Ovary (tissue), 9 donors: ENCODE data around the gene RGL3. TPM values are rescaled to one million over a fixed set of nuclear protein-coding genes. Genes with fewer than 3 reads are reported as not detected.
A peak's percentile ranks its signal among the peaks of the same experiment; 100 is the strongest.

ENCODE experiments used
- DNase-seq, 5 donors: peaks; one replicate each; pipeline ENCODE4 v3.0.0-alpha.2; 2019 to 2020
- H3K27ac ChIP-seq, 2 donors: fragments of 200-600 bp; one replicate each; pipeline versions ENCODE4 v1.5.1 to v1.8.0; 2019 to 2022
- H3K27me3 ChIP-seq: fragments of 200-600 bp; one replicate; pipeline ENCODE4 v1.8.0; 2022
- H3K36me3 ChIP-seq: fragments of 200-600 bp; sonication (generic); one replicate; pipeline ENCODE4 v1.5.1; 2019
- H3K4me1 ChIP-seq: one replicate; pipeline ENCODE4 v1.8.1; 2013; ENCODE audit warnings: mild to moderate bottlenecking, moderate library complexity; ENCODE audit not compliant: insufficient read depth
- H3K4me3 ChIP-seq: fragments of 200-600 bp; sonication (generic); one replicate; pipeline ENCODE4 v1.5.1; 2017
- H3K9me3 ChIP-seq, 2 donors: fragments of 200-600 bp in 1 of 2; sonication (generic) in 1 of 2; one replicate each; pipeline versions ENCODE4 v1.5.1 to v1.8.1; 2013 to 2019; ENCODE audit warnings: mild to moderate bottlenecking in 1 of 2, moderate library complexity in 1 of 2
- CTCF ChIP-seq, 3 donors: fragments of 450-650 bp in 2 of 3; fragments of 200-600 bp in 1 of 3; IDR thresholded peaks; one replicate each; pipeline versions ENCODE4 v1.5.1 to v1.8.0; 2016 to 2022; ENCODE audit warnings: antibody characterized with exemption in 3 of 3, mild to moderate bottlenecking in 1 of 3
- EP300 ChIP-seq: sonication (generic); formaldehyde crosslinking; IDR thresholded peaks from one replicate; pipeline ENCODE4 v1.6.1; 2017; ENCODE audit warnings: antibody characterized with exemption
- POLR2A ChIP-seq: fragments of 450-650 bp; IDR thresholded peaks from one replicate; pipeline ENCODE4 v1.6.1; 2017; ENCODE audit warnings: antibody characterized with exemption, mild to moderate bottlenecking, moderate library complexity
- WGBS, 3 donors: extraction: QIAGEN DNeasy Blood & Tissue Kit in 1 of 3; methylation state at CpG; one replicate each; pipeline versions ENCODE4 v1.1.5 to v1.1.7; 2013 to 2017; 5-methylcytosine and 5-hydroxymethylcytosine counted together
- intact Hi-C, 4 donors: fragments of 100-400 bp; cut with DNase I; formaldehyde crosslinking; loops; one replicate each; pipeline versions ENCODE4 v1.11.0 to v1.15.1; 2022 to 2023
- polyA plus RNA-seq, 2 donors: library from polyadenylated mRNA; stranded (reverse); fragments of 200-250 nt in 1 of 2; fragments of 350-450 nt in 1 of 2; fragmentation: Illumina TruSeq in 1 of 2; extraction: RNeasy Lipid Tissue Mini Kit (QIAGEN cat#74804) in 1 of 2; gene quantifications; one replicate each; pipeline ENCODE4 v1.2.3, GENCODE V29; 2013 to 2014
- total RNA-seq, 7 donors: library from RNA; depleted of rRNA in 2 of 7; stranded (reverse); fragments of >200 nt in 2 of 7; fragmentation: NEBNext Ultra II Directional in 3 of 7; extraction: Animal tissue kit (Norgen Biotek cat#: 25700) in 3 of 7; gene quantifications; one replicate each; pipeline versions ENCODE4 v1.1.0 to v1.2.4, GENCODE V29; 2016 to 2023
- donor health status: DM: no; HTN: no; CAD: no; lungs with moderate emphysema.
- donor health status: DM: no; HTN: no; CAD: no.
- donor health status: Bipolar disorder and iron deficiency.
- donor health status: DM: yes; HTN: yes; CAD: no.
- donor health status: DM: no; HTN: no; CAD: no.
- donor health status: DM: yes; HTN: yes; CAD: no.

The RGL3 gene
- total and polyA plus RNA-seq, 9 donors, result 2.2 to 28.0 (median 5.6) TPM

GRCh38 chr19:11446271-11446651 is 27.1 kb upstream of the RGL3 start:
- Histone ChIP-seq H3K4me3 (no peak overlapping the region), H3K27me3 (no peaks in the 10 kb centered on the region), H3K27ac (no peak overlapping the region), H3K9me3 (no peaks in the 10 kb centered on the region), H3K4me1 (no peaks in the 10 kb centered on the region), H3K36me3 (no peaks in the 10 kb centered on the region)
- 85 to 89% (median 87%) methylated on average over 10 to 14 of the region's 14 CpGs for WGBS, 3 donors
- no peak for DNase-seq
- TF ChIP-seq CTCF (IDR thresholded peaks at IDR 0.05) (no peak), POLR2A (no peak), EP300 (no peak)
- intact Hi-C loops, result loop anchor here in 2 of 4 donors (10.0 kb wide), 1 partner anchor 151 kb away; the partner anchor contains the start of gene TSPAN16 (in 2 of the 2)

- no peaks in the 10 kb centered on the region for H3K4me1 ChIP-seq
- DNase-seq, result no peak
- no peak overlapping the region for H3K4me3 ChIP-seq
- no peak overlapping the region for H3K27ac ChIP-seq
- H3K27me3 ChIP-seq, result no peaks in the 10 kb centered on the region
- 84 to 87% (median 85%) methylated on average over 13 of the region's 13 CpGs for WGBS, 3 donors
- no peak for TF ChIP-seq EP300
- TF ChIP-seq POLR2A, result no peak
- intact Hi-C loops, result loop anchor here in 2 of 4 donors (10.0 kb wide), 1 partner anchor 150 kb away; the partner anchor contains the start of gene TSPAN16 (in 2 of the 2)
- H3K36me3 ChIP-seq, result no peaks in the 10 kb centered on the region
- H3K9me3 ChIP-seq, result no peaks in the 10 kb centered on the region
Measured at GRCh38 chr19:11445141-11445540, 26.0 kb upstream of the RGL3 start.

GRCh38 chr19:11444059-11444458 is 24.9 kb upstream of the RGL3 start:
- H3K36me3 ChIP-seq, result no peaks in the 10 kb centered on the region
- no peaks in the 10 kb centered on the region for H3K9me3 ChIP-seq
- intact Hi-C loops, result loop anchor here in 2 of 4 donors (10.0 kb wide), 1 partner anchor 149 kb away; the partner anchor contains the start of gene TSPAN16 (in 2 of the 2)
- H3K27ac ChIP-seq, result no peak overlapping the region
- H3K4me3 ChIP-seq, result no peak overlapping the region
- no peaks in the 10 kb centered on the region for H3K27me3 ChIP-seq
- no peak for DNase-seq
- no peaks in the 10 kb centered on the region for H3K4me1 ChIP-seq
- TF ChIP-seq POLR2A (no peak), CTCF (IDR thresholded peaks at IDR 0.05) (no peak), EP300 (no peak)
- 64 to 87% (median 69%) methylated on average over 4 to 5 of the region's 5 CpGs for WGBS, 3 donors

- Histone ChIP-seq H3K9me3 (no peaks in the 10 kb centered on the region), H3K36me3 (no peaks in the 10 kb centered on the region), H3K4me3 (no peak overlapping the region), H3K4me1 (peaks cover 12% of the 10 kb centered on the region), H3K27ac (no peak overlapping the region), H3K27me3 (no peaks in the 10 kb centered on the region)
- no peak for DNase-seq
- WGBS, 3 donors, result 89 to 93% (median 90%) methylated on average over 9 of the region's 9 CpGs
- TF ChIP-seq EP300 (no peak), CTCF (IDR thresholded peaks at IDR 0.05) (no peak), POLR2A (no peak)
- intact Hi-C loops, result no loop called here
Measured at GRCh38 chr19:11437955-11438354, 18.8 kb upstream of the RGL3 start.

GRCh38 chr19:11435833-11436313 is 16.8 kb upstream of the RGL3 start:
- 2 to 3% (median 2%) methylated on average over 21 of the region's 21 CpGs for WGBS, 3 donors
- intact Hi-C loops, result no loop called here
- Histone ChIP-seq H3K4me3 (peak overlapping the region; percentile 88), H3K9me3 (no peaks in the 10 kb centered on the region), H3K36me3 (no peaks in the 10 kb centered on the region), H3K27ac (peak overlapping the region in 1 of 2 donors; percentile 9), H3K4me1 (peaks cover 12% of the 10 kb centered on the region), H3K27me3 (no peaks in the 10 kb centered on the region)
- TF ChIP-seq POLR2A (no peak), CTCF (IDR thresholded peaks at IDR 0.05) (no peak), EP300 (no peak)
- DNase-seq, result peak in 2 of 5 donors; percentile 54 to 56
